ENCODE measurements around the gene IL1RN. TPM values are rescaled to one million over a fixed set of nuclear protein-coding genes. Genes with fewer than 3 reads are reported as not detected.

IL1RN gene
- polyA plus RNA-seq, 3 donors: 89.9 to 109 (median 92.0) TPM

- no peak for TF ChIP-seq CTCF (IDR thresholded peaks at IDR 0.05)
- Histone ChIP-seq H3K9me3 (replicated peaks in 1 of 2; ENCODE audit: control insufficient read depth in 1 of 2, insufficient read depth in 1 of 2, low read length in 2 of 2) (no peaks in the 10 kb centered on the region), H2AFZ (ENCODE audit: insufficient read depth, low read depth, low read length, poor library complexity, severe bottlenecking) (no peak overlapping the region), H3K4me3 (replicated peaks in 1 of 3; ENCODE audit: low read depth in 2 of 3, low read length in 3 of 3) (no peak overlapping the region), H3K4me1 (ENCODE audit: control insufficient read depth in 1 of 2, insufficient read depth in 2 of 2, low read length in 2 of 2) (peaks cover 3 to 7% of the 10 kb centered on the region in 2 donors), H3K79me2 (ENCODE audit: insufficient read depth, low read length) (no peaks in the 10 kb centered on the region), H4K20me1 (ENCODE audit: insufficient read depth, low read length) (no peaks in the 10 kb centered on the region), H3K27me3 (ENCODE audit: control insufficient read depth in 2 of 2, insufficient read depth in 2 of 2, low read length in 2 of 2) (no peaks in the 10 kb centered on the region), H3K9ac (ENCODE audit: insufficient read depth, low read length, poor library complexity, severe bottlenecking) (no peak overlapping the region), H3K27ac (ENCODE audit: low read depth in 1 of 2, low read length in 2 of 2) (no peak overlapping the region), H3K36me3 (replicated peaks in 1 of 2; ENCODE audit: control insufficient read depth in 1 of 2, insufficient read depth in 2 of 2, low read length in 2 of 2) (no peaks in the 10 kb centered on the region), H3K4me2 (replicated peaks; ENCODE audit: extremely low read depth, low read length, poor library complexity, severe bottlenecking) (no peak overlapping the region)
- H3K36me3 Mint-ChIP-seq: no peaks in the 10 kb centered on the region
- H3K27me3 Mint-ChIP-seq (ENCODE audit: low read depth in 3 of 3): peaks cover 0 to 4% (median 3%) of the 10 kb centered on the region in 3 donors
- no peak for DNase-seq
- 80% methylated on average over 1 of the region's 2 CpGs for WGBS (ENCODE audit: insufficient coverage)
- no peak overlapping the region for H3K4me3 Mint-ChIP-seq
- intact Hi-C loops (cut with micrococcal nuclease): loop anchor here (5.0 kb wide), 2 partner anchors 35 to 45 kb away; no protein-coding TSS in a partner anchor
- H3K27ac Mint-ChIP-seq: no peak overlapping the region
- H3K4me1 Mint-ChIP-seq: peaks cover 6% of the 10 kb centered on the region
- H3K9me3 Mint-ChIP-seq: peaks cover 0 to 5% (median 4%) of the 10 kb centered on the region in 7 donors
Measured at GRCh38 chr2:113142290-113142689, 14.9 kb downstream of the IL1RN start.

- intact Hi-C loops (cut with micrococcal nuclease): loop anchor here (5.0 kb wide), 2 partner anchors 33 to 43 kb away; no protein-coding TSS in a partner anchor
- H3K27ac ChIP-seq (ENCODE audit: low read depth in 1 of 2, low read length in 2 of 2): no peak overlapping the region
- peaks cover 0 to 7% (median 3%) of the 10 kb centered on the region in 3 donors for H3K27me3 Mint-ChIP-seq (ENCODE audit: low read depth in 3 of 3)
- H3K9me3 Mint-ChIP-seq: peaks cover 0 to 5% (median 3%) of the 10 kb centered on the region in 7 donors
- no peaks in the 10 kb centered on the region for H3K79me2 ChIP-seq (ENCODE audit: insufficient read depth, low read length)
- no peaks in the 10 kb centered on the region for H3K9me3 ChIP-seq (replicated peaks in 1 of 2; ENCODE audit: control insufficient read depth in 1 of 2, insufficient read depth in 1 of 2, low read length in 2 of 2)
- H3K36me3 Mint-ChIP-seq: no peaks in the 10 kb centered on the region
- H3K4me3 Mint-ChIP-seq: no peak overlapping the region
- H3K27me3 ChIP-seq (ENCODE audit: control insufficient read depth in 2 of 2, insufficient read depth in 2 of 2, low read length in 2 of 2): no peaks in the 10 kb centered on the region
- H4K20me1 ChIP-seq (ENCODE audit: insufficient read depth, low read length): no peaks in the 10 kb centered on the region
- no peaks in the 10 kb centered on the region for H3K4me1 ChIP-seq (ENCODE audit: control insufficient read depth in 1 of 2, insufficient read depth in 2 of 2, low read length in 2 of 2)
- WGBS (ENCODE audit: insufficient coverage): 100% methylated on average over 3 of the region's 4 CpGs
- no peak overlapping the region for H3K27ac Mint-ChIP-seq
- H3K4me3 ChIP-seq (replicated peaks in 1 of 3; ENCODE audit: low read depth in 2 of 3, low read length in 3 of 3): no peak overlapping the region
- no peaks in the 10 kb centered on the region for H3K4me1 Mint-ChIP-seq
- no peak overlapping the region for H3K4me2 ChIP-seq (replicated peaks; ENCODE audit: extremely low read depth, low read length, poor library complexity, severe bottlenecking)
- H2AFZ ChIP-seq (ENCODE audit: insufficient read depth, low read depth, low read length, poor library complexity, severe bottlenecking): no peak overlapping the region
- no peak overlapping the region for H3K9ac ChIP-seq (ENCODE audit: insufficient read depth, low read length, poor library complexity, severe bottlenecking)
- no peaks in the 10 kb centered on the region for H3K36me3 ChIP-seq (replicated peaks in 1 of 2; ENCODE audit: control insufficient read depth in 1 of 2, insufficient read depth in 2 of 2, low read length in 2 of 2)
- no peak for TF ChIP-seq CTCF (IDR thresholded peaks at IDR 0.05)
- no peak for DNase-seq
Measured at GRCh38 chr2:113144259-113144658, 16.9 kb downstream of the IL1RN start.
